K562 (cell line): ENCODE measurements around the gene DBP. TPM values are rescaled to one million over a fixed set of nuclear protein-coding genes. Genes with fewer than 3 reads are reported as not detected.

Experiments
- BDP1 ChIP-seq: IDR thresholded peaks from 3 replicates; pipeline ENCODE4 v1.6.1; 2011; ENCODE audit not compliant: insufficient read length, insufficient read depth
- CBFA2T3 ChIP-seq: fragments of 450-650 bp; IDR thresholded peaks from 2 replicates; pipeline ENCODE4 v1.6.1; 2017
- CGGBP1 ChIP-seq: fragments of 250-450 bp; sonication (Bioruptor Pico); IDR thresholded peaks from 2 replicates; pipeline ENCODE4 v1.9.0; 2021; ENCODE audit warnings: mild to moderate bottlenecking
- COPS2 ChIP-seq: fragments of 450-650 bp; conservative IDR thresholded peaks from 2 replicates; pipeline ENCODE4 v1.6.1; 2016; ENCODE audit warnings: mild to moderate bottlenecking, moderate library complexity
- CUX1 ChIP-seq: fragments of 200-800 bp; sonication (Bioruptor generic); IDR thresholded peaks from 2 replicates; pipeline ENCODE4 v1.6.1; 2016; ENCODE audit warnings: missing genetic modification characterization, missing compliant biosample characterization
- ETV5 ChIP-seq: sonication (generic); formaldehyde crosslinking; IDR thresholded peaks from 2 replicates; pipeline ENCODE4 v1.4.0; 2020; ENCODE audit warnings: low read depth, mild to moderate bottlenecking, missing genetic modification reagents
- GMEB1 ChIP-seq: fragments of 250-450 bp; sonication (Bioruptor Pico); IDR thresholded peaks from 2 replicates; pipeline ENCODE4 v1.4.0; 2020; ENCODE audit warnings: mild to moderate bottlenecking
- HDAC1 ChIP-seq, 2 experiments: fragments of 450-650 bp; IDR thresholded peaks; 2 replicates each; pipeline ENCODE4 v1.6.1; 2016 to 2017; ENCODE audit warnings: inconsistent platforms in 1 of 2, mild to moderate bottlenecking in 1 of 2, moderate library complexity in 1 of 2
- MLX ChIP-seq, 2 experiments: fragments of 450-650 bp in 1 of 2; sonication (generic) in 1 of 2; formaldehyde crosslinking; conservative IDR thresholded peaks; 2 replicates each; pipeline versions ENCODE4 v1.4.0 to v1.8.1; 2020 to 2022; ENCODE audit warnings: mild to moderate bottlenecking in 1 of 2, missing genetic modification reagents in 1 of 2
- NFYB ChIP-seq: IDR thresholded peaks from 2 replicates; pipeline ENCODE4 v1.6.1; 2011; ENCODE audit warnings: mild to moderate bottlenecking, moderate library complexity; ENCODE audit not compliant: insufficient read length; ENCODE audit errors: extremely low read depth
- SP1 ChIP-seq: sonication (generic); formaldehyde crosslinking; IDR thresholded peaks from 2 replicates; pipeline ENCODE4 v1.8.1; 2022; ENCODE audit warnings: mild to moderate bottlenecking, missing genetic modification reagents
- TEAD2 ChIP-seq: fragments of 450-650 bp; IDR thresholded peaks from 2 replicates; pipeline ENCODE4 v1.6.1; 2016; ENCODE audit warnings: missing genetic modification characterization, control low read depth, missing compliant biosample characterization
- ZNF133 ChIP-seq: fragments of 250-450 bp; sonication (Bioruptor Pico); IDR thresholded peaks from 2 replicates; pipeline ENCODE4 v1.4.0; 2020; ENCODE audit warnings: mild to moderate bottlenecking
- ZNF592 ChIP-seq: fragments of 450-650 bp; IDR thresholded peaks from 2 replicates; pipeline ENCODE4 v1.6.1; 2017; ENCODE audit warnings: antibody characterized with exemption, mild to moderate bottlenecking
- ZZZ3 ChIP-seq: fragments of 450-650 bp; IDR thresholded peaks from 2 replicates; pipeline ENCODE4 v1.6.1; 2016; ENCODE audit warnings: antibody characterized with exemption, mild to moderate bottlenecking, moderate library complexity
- polyA plus RNA-seq, 8 experiments: library from polyadenylated mRNA; depleted of rRNA in 4 of 8; stranded (reverse) in 5 of 8; unstranded in 3 of 8; fragments of >200 nt; fragmentation: Nextera tagmentation in 2 of 8; fragmentation: Illumina TruSeq in 1 of 8; extraction: Ambion mirVana in 2 of 8; extraction: Trizol in 1 of 8; gene quantifications; 2 replicates each; pipeline versions ENCODE4 v1.2.1 to v1.2.3, GENCODE V29; 2011 to 2014; ENCODE audit warnings: inconsistent platforms in 1 of 8, missing spikeins in 1 of 8
- total RNA-seq, 7 experiments: library from RNA; depleted of rRNA in 6 of 7; stranded (reverse); fragments of >200 nt in 6 of 7; fragmentation: Illumina TruSeq in 2 of 7; extraction: Trizol in 2 of 7; gene quantifications; 2 replicates each; pipeline versions ENCODE4 v1.2.1 to v1.2.3, GENCODE V29; 2011 to 2021; ENCODE audit warnings: low replicate concordance in 1 of 7

The DBP gene
- total and polyA plus RNA-seq, 9 of the 15 experiments (the other 6 are each of a cell fraction or from before 2014, with no cell fraction given) = 0.25 to 5.5 (median 1.8) TPM

- TF ChIP-seq ZNF592 (no peak; the same call in 1 of the 2 replicates), ZNF133 (CRISPR knock-in tag) (no peak), BDP1 (no peak), CBFA2T3 (no peak), ETV5 (CRISPR knock-in tag) (no peak), ZZZ3 (no peak), HDAC1 (IDR thresholded peaks at IDR 0.05) (no peak), CUX1 (no peak), TEAD2 (tag) (no peak), MLX (CRISPR knock-in tag; conservative IDR thresholded peaks at IDR 0.05) (no peak), GMEB1 (no peak), SP1 (CRISPR knock-in tag) (0 out of 2 replicates have a peak, but pooled peaks have one; percentile 47), COPS2 (no peak), CGGBP1 (CRISPR knock-in tag) (no peak), NFYB (no peak)
These were observed 38.0 kb upstream of the DBP start (continued) for GRCh38 chr19:48674921-48675824.
